SK-N-SH (cell line): ENCODE measurements around the gene SPRR3.

ENCODE experiments used
- POLR2AphosphoS5 ChIP-seq: IDR thresholded peaks from 2 replicates; pipeline ENCODE4 v1.6.1; 2012; ENCODE audit warnings: low read depth, low read length
- TAF1 ChIP-seq: IDR thresholded peaks from 2 replicates; pipeline ENCODE4 v1.6.1; 2012; ENCODE audit warnings: low read depth, mild to moderate bottlenecking, low read length, moderate library complexity, borderline replicate concordance
- TF ChIP-seq, protein P1 (sequence below): fragments of 200-600 bp; sonication (generic); IDR thresholded peaks from 2 replicates; pipeline ENCODE4 v1.6.1; 2017; ENCODE audit warnings: antibody characterized with exemption, mild to moderate bottlenecking, moderate library complexity
- TF ChIP-seq, protein P2 (sequence below): IDR thresholded peaks from 2 replicates; pipeline ENCODE4 v1.4.0; 2012; ENCODE audit warnings: low read depth, borderline replicate concordance
- TF ChIP-seq, protein P3 (sequence below): fragments of 150-350 bp; IDR thresholded peaks from 2 replicates; pipeline ENCODE4 v1.6.1; 2016; ENCODE audit warnings: mild to moderate bottlenecking, low read depth, low read length

DNA sequence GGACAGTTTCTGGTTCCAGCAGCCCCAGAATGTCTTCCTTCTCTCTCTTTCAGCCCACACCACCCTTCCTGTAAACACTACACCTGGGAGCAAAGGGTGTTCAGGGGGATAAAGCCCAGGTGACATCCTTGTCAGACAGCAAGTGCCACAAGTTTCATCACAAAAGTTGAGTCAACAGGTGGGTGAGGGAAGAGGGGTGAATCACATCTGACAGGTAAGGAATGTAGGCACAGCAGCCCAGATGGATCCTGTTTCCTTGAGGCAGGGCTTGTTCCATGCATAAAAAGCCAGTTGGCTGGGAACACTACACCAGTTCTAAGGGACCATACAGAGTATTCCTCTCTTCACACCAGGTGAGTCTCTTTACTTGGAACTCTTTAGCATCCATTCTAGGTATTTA, 29.3 kb downstream of the SPRR3 start, which contains the start of gene SPRR1B:
- TF ChIP-seq, protein P1, sequence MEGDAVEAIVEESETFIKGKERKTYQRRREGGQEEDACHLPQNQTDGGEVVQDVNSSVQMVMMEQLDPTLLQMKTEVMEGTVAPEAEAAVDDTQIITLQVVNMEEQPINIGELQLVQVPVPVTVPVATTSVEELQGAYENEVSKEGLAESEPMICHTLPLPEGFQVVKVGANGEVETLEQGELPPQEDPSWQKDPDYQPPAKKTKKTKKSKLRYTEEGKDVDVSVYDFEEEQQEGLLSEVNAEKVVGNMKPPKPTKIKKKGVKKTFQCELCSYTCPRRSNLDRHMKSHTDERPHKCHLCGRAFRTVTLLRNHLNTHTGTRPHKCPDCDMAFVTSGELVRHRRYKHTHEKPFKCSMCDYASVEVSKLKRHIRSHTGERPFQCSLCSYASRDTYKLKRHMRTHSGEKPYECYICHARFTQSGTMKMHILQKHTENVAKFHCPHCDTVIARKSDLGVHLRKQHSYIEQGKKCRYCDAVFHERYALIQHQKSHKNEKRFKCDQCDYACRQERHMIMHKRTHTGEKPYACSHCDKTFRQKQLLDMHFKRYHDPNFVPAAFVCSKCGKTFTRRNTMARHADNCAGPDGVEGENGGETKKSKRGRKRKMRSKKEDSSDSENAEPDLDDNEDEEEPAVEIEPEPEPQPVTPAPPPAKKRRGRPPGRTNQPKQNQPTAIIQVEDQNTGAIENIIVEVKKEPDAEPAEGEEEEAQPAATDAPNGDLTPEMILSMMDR: no peak
- TF ChIP-seq, protein P2, sequence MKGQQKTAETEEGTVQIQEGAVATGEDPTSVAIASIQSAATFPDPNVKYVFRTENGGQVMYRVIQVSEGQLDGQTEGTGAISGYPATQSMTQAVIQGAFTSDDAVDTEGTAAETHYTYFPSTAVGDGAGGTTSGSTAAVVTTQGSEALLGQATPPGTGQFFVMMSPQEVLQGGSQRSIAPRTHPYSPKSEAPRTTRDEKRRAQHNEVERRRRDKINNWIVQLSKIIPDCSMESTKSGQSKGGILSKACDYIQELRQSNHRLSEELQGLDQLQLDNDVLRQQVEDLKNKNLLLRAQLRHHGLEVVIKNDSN: no peak
- TF ChIP-seq POLR2AphosphoS5 (no peak), TAF1 (no peak)
- TF ChIP-seq, protein P3, sequence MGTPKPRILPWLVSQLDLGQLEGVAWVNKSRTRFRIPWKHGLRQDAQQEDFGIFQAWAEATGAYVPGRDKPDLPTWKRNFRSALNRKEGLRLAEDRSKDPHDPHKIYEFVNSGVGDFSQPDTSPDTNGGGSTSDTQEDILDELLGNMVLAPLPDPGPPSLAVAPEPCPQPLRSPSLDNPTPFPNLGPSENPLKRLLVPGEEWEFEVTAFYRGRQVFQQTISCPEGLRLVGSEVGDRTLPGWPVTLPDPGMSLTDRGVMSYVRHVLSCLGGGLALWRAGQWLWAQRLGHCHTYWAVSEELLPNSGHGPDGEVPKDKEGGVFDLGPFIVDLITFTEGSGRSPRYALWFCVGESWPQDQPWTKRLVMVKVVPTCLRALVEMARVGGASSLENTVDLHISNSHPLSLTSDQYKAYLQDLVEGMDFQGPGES: no peak
